Activated T-cell treated with anti-CD3 and anti-CD28 coated beads, Interleukin-2, amount 50 U/mL, for 24 hours (primary cell): ENCODE results near the gene GCK.

ENCODE experiments used
- DNase-seq: peaks from one replicate; pipeline ENCODE4 v3.0.0-alpha.2; 2020
- H3K27ac Mint-ChIP-seq: 2 replicates; pipeline ENCODE4 v1.8.0; 2020; ENCODE audit warnings: mild to moderate bottlenecking, mixed read lengths
- H3K27me3 Mint-ChIP-seq: 2 replicates; pipeline ENCODE4 v1.8.0; 2020; ENCODE audit warnings: mixed read lengths
- H3K36me3 Mint-ChIP-seq: 2 replicates; pipeline ENCODE4 v1.8.0; 2020; ENCODE audit warnings: low read depth, mixed read lengths
- H3K4me1 Mint-ChIP-seq: 2 replicates; pipeline ENCODE4 v1.8.0; 2020; ENCODE audit warnings: low read depth, mixed read lengths
- H3K4me3 Mint-ChIP-seq: 2 replicates; pipeline ENCODE4 v1.8.0; 2020; ENCODE audit warnings: mild to moderate bottlenecking, moderate library complexity, mixed read lengths
- H3K9me3 Mint-ChIP-seq: 2 replicates; pipeline ENCODE4 v1.8.0; 2020; ENCODE audit warnings: mixed read lengths

Gene GCK

GRCh38 chr7:44225566-44226395 lies 36.5 kb upstream of the GCK start:
- Mint-ChIP-seq H3K27me3 (peaks cover 10% of the 10 kb centered on the region), H3K27ac (no peak overlapping the region), H3K36me3 (no peaks in the 10 kb centered on the region), H3K4me3 (no peak overlapping the region), H3K9me3 (no peaks in the 10 kb centered on the region), H3K4me1 (no peaks in the 10 kb centered on the region)
- DNase-seq = no peak

- Mint-ChIP-seq H3K27me3 (peaks cover 10% of the 10 kb centered on the region), H3K4me3 (no peak overlapping the region), H3K27ac (no peak overlapping the region), H3K9me3 (no peaks in the 10 kb centered on the region), H3K4me1 (no peaks in the 10 kb centered on the region), H3K36me3 (no peaks in the 10 kb centered on the region)
- DNase-seq = no peak
These were observed 35.8 kb upstream of the GCK start for GRCh38 chr7:44224974-44225565.

GRCh38 chr7:44224080-44224973 lies 35.1 kb upstream of the GCK start:
- no peak overlapping the region for H3K4me3 Mint-ChIP-seq
- no peaks in the 10 kb centered on the region for H3K4me1 Mint-ChIP-seq
- peaks cover 10% of the 10 kb centered on the region for H3K27me3 Mint-ChIP-seq

GRCh38 chr7:44223362-44224079 lies 34.3 kb upstream of the GCK start:
- no peaks in the 10 kb centered on the region for H3K9me3 Mint-ChIP-seq
- H3K36me3 Mint-ChIP-seq = no peaks in the 10 kb centered on the region

More at GRCh38 chr7:44224080-44224973, 35.1 kb upstream of the GCK start:
- Mint-ChIP-seq H3K9me3 (no peaks in the 10 kb centered on the region), H3K36me3 (no peaks in the 10 kb centered on the region), H3K27ac (no peak overlapping the region)
- no peak for DNase-seq

GRCh38 chr7:44222776-44223261 lies 33.6 kb upstream of the GCK start:
- H3K27ac Mint-ChIP-seq = no peak overlapping the region
- DNase-seq = no peak
- H3K27me3 Mint-ChIP-seq = peaks cover 10% of the 10 kb centered on the region
- H3K4me3 Mint-ChIP-seq = no peak overlapping the region
- no peaks in the 10 kb centered on the region for H3K9me3 Mint-ChIP-seq
- H3K4me1 Mint-ChIP-seq = no peaks in the 10 kb centered on the region
- no peaks in the 10 kb centered on the region for H3K36me3 Mint-ChIP-seq

More at GRCh38 chr7:44223362-44224079, 34.3 kb upstream of the GCK start:
- Mint-ChIP-seq H3K27ac (no peak overlapping the region), H3K4me3 (no peak overlapping the region), H3K27me3 (peaks cover 10% of the 10 kb centered on the region), H3K4me1 (no peaks in the 10 kb centered on the region)
- no peak for DNase-seq

- Mint-ChIP-seq H3K36me3 (no peaks in the 10 kb centered on the region), H3K4me1 (no peaks in the 10 kb centered on the region), H3K27ac (no peak overlapping the region), H3K27me3 (peaks cover 10% of the 10 kb centered on the region), H3K4me3 (no peak overlapping the region), H3K9me3 (no peaks in the 10 kb centered on the region)
- DNase-seq = no peak
These were observed 32.8 kb upstream of the GCK start for GRCh38 chr7:44222074-44222473.

- Mint-ChIP-seq H3K4me1 (no peaks in the 10 kb centered on the region), H3K27me3 (peaks cover 10% of the 10 kb centered on the region), H3K36me3 (no peaks in the 10 kb centered on the region), H3K4me3 (no peak overlapping the region), H3K9me3 (no peaks in the 10 kb centered on the region), H3K27ac (no peak overlapping the region)
- no peak for DNase-seq
These were observed 32.1 kb upstream of the GCK start for GRCh38 chr7:44221231-44221791.

- H3K4me3 Mint-ChIP-seq = no peak overlapping the region
- no peak for DNase-seq
- no peak overlapping the region for H3K27ac Mint-ChIP-seq
- H3K27me3 Mint-ChIP-seq = peaks cover 2% of the 10 kb centered on the region
- no peaks in the 10 kb centered on the region for H3K4me1 Mint-ChIP-seq
- no peaks in the 10 kb centered on the region for H3K36me3 Mint-ChIP-seq
- no peaks in the 10 kb centered on the region for H3K9me3 Mint-ChIP-seq
These were observed 31.3 kb upstream of the GCK start for GRCh38 chr7:44220358-44221112.

- H3K36me3 Mint-ChIP-seq = peaks cover 2% of the 10 kb centered on the region
- no peak overlapping the region for H3K27ac Mint-ChIP-seq
- no peak overlapping the region for H3K4me3 Mint-ChIP-seq
- H3K4me1 Mint-ChIP-seq = no peaks in the 10 kb centered on the region
- no peaks in the 10 kb centered on the region for H3K9me3 Mint-ChIP-seq
- no peaks in the 10 kb centered on the region for H3K27me3 Mint-ChIP-seq
- no peak for DNase-seq
These were observed 30.8 kb upstream of the GCK start for GRCh38 chr7:44220046-44220357.

- Mint-ChIP-seq H3K4me3 (no peak overlapping the region), H3K36me3 (peaks cover 4% of the 10 kb centered on the region), H3K9me3 (no peaks in the 10 kb centered on the region), H3K27ac (no peak overlapping the region), H3K27me3 (no peaks in the 10 kb centered on the region), H3K4me1 (no peaks in the 10 kb centered on the region)
- no peak for DNase-seq
These were observed 30.3 kb upstream of the GCK start for GRCh38 chr7:44219371-44220045.

GRCh38 chr7:44218418-44219201 lies 29.4 kb upstream of the GCK start:
- Mint-ChIP-seq H3K4me3 (no peak overlapping the region), H3K27ac (no peak overlapping the region), H3K9me3 (no peaks in the 10 kb centered on the region), H3K36me3 (peaks cover 12% of the 10 kb centered on the region), H3K27me3 (no peaks in the 10 kb centered on the region), H3K4me1 (no peaks in the 10 kb centered on the region)
- DNase-seq = no peak

- H3K4me1 Mint-ChIP-seq = no peaks in the 10 kb centered on the region
- no peak overlapping the region for H3K4me3 Mint-ChIP-seq
- peaks cover 19% of the 10 kb centered on the region for H3K36me3 Mint-ChIP-seq
- no peak overlapping the region for H3K27ac Mint-ChIP-seq
- DNase-seq = no peak
- no peaks in the 10 kb centered on the region for H3K27me3 Mint-ChIP-seq
- H3K9me3 Mint-ChIP-seq = no peaks in the 10 kb centered on the region
These were observed 28.7 kb upstream of the GCK start for GRCh38 chr7:44217852-44218402.
